GM19351 (cell line): Measurements from ENCODE around the gene CACNA1B.
"Not testable (repeated sequence)": the region's sequence is repeated elsewhere in the genome, so short reads cannot be mapped to it uniquely, and the experiment has no call there.

Experiments
- ATAC-seq: cut with Tn5 transposase; IDR thresholded peaks from one replicate; pipeline ENCODE4 v1.9.1; 2021; ENCODE audit warnings: mild to moderate bottlenecking, moderate library complexity; ENCODE audit not compliant: unreplicated experiment

Gene CACNA1B

GRCh38 chr9:137877506-137878122 is at the start of gene CACNA1B:
Gene CACNA1B (plus strand): TSS chr9:137877782. CDS start chr9:137877934, 152 bp downstream.
- ATAC-seq: not testable (repeated sequence)

- no peak for ATAC-seq
These were observed 49.6 kb upstream of the CACNA1B start for GRCh38 chr9:137827908-137828526.

DNA sequence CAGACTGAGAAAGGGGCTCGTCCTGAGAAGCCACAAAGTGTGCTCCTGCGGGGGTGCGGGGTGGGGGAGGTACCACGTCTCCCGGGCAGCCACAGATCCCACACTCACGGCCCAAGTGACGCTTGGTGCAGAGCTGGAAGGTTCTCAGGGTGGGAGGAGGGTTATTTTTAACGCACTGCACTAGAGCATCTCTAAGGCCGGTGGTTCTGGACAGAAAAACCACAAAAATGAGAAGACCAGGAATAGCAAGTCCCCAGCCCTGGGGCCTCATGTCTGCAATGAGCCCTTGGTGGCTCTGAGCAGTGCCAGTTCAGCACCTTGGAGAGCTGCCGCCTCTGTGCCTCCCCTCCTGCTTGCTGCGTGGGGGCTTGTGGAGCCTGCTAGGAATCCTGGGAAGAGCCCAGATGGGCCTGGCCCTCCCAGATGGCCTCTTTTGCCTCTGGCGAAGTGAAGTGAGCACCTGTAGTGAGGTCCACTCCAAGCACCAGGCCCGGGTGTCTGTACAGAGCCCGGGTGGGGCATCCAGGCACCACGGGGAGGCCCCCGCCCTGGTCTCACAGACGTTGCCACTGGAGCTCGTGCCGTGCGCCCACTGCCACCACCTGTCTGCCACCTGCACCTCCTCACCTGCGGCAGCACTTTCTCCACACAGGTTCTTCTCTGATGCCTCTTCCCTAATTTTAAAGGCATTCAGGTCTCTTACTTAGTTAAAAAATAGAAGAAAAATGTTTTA is 48.9 kb upstream of the CACNA1B start:
- no peak for ATAC-seq

GRCh38 chr9:137829260-137829996 is 48.2 kb upstream of the CACNA1B start:
- no peak for ATAC-seq

DNA sequence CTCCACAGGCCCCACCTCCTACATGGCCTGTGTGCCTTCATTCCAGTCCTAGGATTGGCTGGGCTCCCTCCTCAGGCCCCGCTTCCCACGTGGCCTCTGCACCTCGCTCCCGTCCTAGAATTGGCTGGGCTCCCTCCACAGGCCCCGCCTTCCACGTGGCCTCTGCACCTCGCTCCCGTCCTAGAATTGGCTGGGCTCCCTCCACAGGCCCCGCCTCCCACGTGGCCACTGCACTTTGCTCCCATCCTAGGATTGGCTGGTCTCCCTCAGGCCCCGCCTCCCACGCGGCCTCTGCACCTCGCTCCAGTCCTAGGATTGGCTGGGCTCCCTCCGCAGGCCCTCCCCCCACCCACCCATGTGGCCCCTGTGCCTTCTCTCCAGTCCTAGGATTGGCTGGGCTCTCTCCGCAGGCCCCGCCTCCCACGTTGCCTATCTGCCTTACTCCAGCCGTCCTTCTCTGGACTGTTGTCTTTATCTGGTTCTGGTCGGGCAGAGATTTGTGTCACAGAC is 45.3 kb upstream of the CACNA1B start:
- no peak for ATAC-seq

DNA sequence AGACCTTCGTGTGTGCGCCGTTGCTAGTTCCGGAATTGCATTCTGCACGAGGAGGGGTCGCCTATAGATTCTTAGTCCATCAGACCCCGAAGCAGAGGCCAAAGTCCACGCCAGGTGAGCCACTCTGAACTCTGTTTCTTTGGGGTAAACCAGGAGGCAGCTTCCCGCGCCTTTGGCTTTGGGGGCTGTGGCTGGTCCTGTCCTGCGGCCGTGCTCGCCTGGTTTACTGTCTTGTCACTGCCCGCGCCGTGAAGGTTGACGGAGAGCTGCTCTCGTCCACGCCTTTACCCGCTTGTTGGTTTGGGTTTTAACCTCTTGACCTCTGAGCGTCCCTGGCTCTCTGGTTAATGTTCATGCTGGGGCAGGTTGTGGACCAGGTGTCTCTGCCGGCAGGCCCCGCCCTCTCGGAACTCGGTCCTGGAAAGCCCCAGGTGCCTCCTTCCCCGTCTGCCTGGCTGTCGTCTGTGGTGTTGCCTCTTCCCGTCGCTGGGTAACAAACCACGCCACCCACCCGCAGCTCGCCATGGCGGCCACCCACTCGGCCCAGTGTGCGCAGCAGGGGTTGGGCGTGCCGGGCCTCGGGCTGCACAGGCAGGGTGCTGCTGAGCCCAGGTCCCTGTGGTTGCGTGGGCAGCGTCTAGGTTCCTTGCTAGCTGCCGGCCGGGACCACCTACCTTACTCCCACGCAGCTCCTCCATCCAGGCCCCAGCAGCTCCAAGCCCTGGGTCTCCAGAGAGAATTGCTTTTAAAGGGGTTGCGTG is 44.6 kb upstream of the CACNA1B start:
- no peak for ATAC-seq

DNA sequence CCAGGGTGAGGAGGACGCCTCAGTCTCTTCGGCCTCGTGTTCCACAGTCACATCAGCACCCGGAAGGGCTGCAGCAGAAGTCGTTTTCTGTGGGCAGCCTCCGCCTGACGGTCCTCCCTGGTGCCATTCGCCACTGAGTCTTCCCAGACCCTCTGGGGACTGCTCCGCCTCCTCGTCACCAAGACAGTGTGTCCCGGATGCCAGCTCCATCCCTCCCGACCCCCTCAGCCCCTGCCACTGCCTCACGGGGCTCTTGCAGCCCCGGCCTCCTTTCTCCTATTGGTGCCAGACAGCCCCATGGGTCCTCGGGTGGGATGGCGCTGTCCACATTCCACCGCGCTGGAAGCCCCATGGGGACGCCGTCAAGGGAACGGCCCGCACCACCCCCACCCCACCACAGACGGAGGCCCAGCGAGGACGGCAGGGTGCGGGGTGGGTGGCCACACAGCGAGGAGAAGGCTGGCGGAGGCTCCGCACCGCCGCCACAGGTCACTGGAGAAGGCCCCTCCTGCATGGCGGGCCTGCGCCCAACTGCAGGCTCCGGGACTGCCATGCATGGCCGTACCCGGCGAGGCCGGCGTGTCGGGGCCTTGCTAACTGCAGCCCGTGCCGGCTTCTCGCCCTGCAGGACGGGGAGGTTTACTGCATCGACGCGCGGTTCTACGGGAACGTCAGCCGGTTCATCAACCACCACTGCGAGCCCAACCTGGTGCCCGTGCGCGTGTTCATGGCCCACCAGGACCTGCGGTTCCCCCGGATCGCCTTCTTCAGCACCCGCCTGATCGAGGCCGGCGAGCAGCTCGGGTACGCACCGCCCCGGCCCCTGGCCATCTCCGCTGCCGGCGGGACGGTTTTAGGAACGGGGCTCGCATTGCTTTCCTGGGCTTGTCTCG is 43.6 kb upstream of the CACNA1B start:
- ATAC-seq: no peak

GRCh38 chr9:137834846-137835546 is 42.6 kb upstream of the CACNA1B start:
- ATAC-seq: no peak

DNA sequence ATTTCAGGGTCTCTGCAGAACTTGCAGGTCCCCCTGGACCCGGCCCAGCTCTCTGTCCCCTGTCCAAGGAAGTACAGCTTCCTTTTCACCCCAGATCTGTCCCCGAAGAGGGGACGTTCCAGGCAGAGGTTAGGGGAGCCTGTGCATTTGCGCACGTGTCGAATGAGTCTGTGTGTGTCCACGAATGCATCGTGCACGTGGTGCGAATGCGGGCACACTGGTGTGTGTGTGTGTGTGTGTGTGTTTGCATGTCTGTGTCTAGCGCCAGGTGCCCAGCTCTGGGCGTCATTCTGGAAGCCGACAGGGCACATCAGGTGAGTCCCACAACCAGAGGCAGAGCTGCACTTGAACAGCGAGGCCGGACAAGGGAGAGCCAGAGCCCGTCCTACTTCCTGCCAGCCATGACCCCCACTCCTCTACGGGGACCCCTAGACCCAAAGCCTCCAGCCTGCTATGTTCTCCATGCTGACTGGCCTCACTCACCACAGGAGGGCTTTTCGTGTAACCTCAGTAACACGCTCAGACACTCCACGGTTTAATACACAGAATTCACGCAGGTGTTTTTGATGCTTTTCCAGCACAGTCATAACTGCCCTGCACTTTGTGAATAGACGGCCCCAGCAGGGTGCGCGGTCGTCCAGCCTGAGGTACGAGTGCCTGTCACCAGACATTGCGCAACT is 41.3 kb upstream of the CACNA1B start:
- ATAC-seq: no peak

DNA sequence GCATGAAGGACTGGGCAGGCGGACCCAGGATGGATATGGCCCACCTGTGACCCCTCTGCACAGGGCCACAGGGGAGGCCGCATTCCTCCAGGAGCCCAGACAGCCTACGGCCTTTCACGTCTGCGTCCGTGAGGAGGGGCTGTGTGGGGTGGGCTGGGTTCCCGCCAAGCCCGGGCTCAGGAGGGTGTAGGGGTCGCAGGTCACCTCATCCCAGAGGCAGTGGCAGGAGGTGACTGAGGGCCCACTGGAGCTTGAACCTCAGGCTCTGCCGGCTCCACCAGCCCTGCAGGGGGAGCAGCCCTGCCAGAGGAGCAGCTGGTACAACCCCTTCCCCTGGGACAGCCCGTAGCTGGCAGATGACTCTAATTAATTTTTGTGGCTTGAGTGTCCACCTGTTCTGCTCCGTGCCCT is 40.7 kb upstream of the CACNA1B start:
- ATAC-seq: no peak

GRCh38 chr9:137837345-137838278 is 40.0 kb upstream of the CACNA1B start:
- no peak for ATAC-seq

DNA sequence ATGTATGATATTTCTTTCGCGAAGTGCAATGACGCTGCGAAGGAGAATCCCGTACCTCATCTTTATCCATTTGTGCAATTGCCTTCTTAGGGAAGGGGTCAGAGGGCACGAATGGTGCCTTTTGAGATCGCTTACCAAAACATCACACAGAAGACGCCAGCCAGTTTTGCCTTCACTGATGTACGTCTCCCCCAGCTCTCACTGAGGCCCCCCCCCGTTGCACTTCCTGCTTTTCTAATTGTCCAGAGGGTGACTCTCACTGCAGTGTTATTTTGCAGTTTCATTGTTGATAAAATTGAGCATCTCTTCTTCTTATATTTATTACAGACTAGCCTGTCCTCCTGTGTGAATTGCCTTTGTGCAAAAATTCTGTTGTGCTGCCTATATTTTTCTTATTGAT is 39.0 kb upstream of the CACNA1B start:
- no peak for ATAC-seq

GRCh38 chr9:137843355-137843754 is 34.2 kb upstream of the CACNA1B start:
- no peak for ATAC-seq

GRCh38 chr9:137851516-137852267 is 25.9 kb upstream of the CACNA1B start:
- ATAC-seq: no peak

DNA sequence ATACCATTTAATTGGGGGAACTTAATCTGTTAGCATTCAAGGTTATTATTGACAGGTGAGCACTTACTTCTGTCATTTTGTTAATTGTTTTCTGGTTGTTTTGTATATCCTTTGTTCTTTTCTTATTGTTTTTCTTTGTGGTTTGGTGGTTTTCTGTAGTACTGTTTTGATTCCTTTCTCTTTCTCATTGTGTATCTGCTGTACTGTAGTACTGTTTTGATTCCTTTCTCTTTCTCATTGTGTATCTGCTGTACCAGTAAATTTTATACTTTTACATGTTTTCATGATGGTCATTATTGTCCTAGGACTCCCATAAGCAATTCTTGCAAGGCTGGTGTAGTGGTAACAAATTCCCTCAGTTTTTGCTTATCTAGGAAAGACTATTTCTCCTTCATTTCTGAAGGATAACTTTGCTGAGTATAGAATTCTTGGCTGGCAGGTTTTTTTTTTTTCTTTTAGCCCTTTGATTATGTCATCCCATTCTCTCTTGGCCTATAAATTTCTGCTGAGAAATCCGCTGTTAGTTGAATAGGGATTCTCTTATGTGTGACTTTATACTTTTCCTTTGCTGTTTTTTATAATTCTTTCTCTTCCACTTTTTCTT is 24.1 kb upstream of the CACNA1B start:
- ATAC-seq: no peak

DNA sequence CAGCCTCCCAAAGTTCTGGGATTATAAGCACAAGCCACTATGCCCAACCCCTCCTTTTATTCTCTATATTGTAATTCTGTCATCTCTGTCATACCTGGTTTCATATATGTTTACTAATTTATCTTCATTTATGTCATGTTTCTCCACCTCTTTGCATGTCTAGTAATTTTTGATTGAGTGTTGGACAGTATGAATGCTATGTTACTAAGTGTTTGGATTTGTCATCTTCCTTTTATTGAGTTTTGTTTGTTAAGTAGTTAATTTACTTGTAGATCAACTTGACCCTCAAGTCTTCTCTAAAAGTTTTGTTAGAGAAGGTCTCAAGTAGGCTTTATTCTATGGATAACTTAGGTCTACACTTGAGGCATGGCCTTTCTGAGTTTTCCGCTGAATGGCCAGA is 17.2 kb upstream of the CACNA1B start:
- ATAC-seq: no peak
